ENCODE results near the gene DPYSL5. TPM values are rescaled to one million over a fixed set of nuclear protein-coding genes. Genes with fewer than 3 reads are reported as not detected.

The DPYSL5 gene
- polyA plus RNA-seq, 1 donor from 2014 or later, result 111 TPM

- Histone ChIP-seq H3K9ac (ENCODE audit: low read length) (no peak overlapping the region), H3K36me3 (ENCODE audit: insufficient read depth, low read length) (peaks cover 6% of the 10 kb centered on the region)
These were observed 52.9 kb downstream of the DPYSL5 start for GRCh38 chr2:26900831-26901321.

More at GRCh38 chr2:26900831-26901321, 52.9 kb downstream of the DPYSL5 start:
- Histone ChIP-seq H4K20me1 (ENCODE audit: insufficient read depth) (no peaks in the 10 kb centered on the region), H3K79me2 (replicated peaks; ENCODE audit: insufficient read depth, low read length) (peaks cover 25% of the 10 kb centered on the region), H3K4me2 (ENCODE audit: low read length) (no peak overlapping the region), H2AFZ (ENCODE audit: low read depth, low read length) (no peak overlapping the region), H3K9me2 (ENCODE audit: insufficient read depth, low read length) (no peaks in the 10 kb centered on the region), H3K27ac (ENCODE audit: low read length) (no peak overlapping the region), H3K4me3 (ENCODE audit: low read length) (no peak overlapping the region), H3K9me3 (ENCODE audit: low read length) (no peaks in the 10 kb centered on the region), H3F3A (ENCODE audit: insufficient read depth, low read length, poor library complexity, severe bottlenecking) (no peaks in the 10 kb centered on the region), H3K27me3 (ENCODE audit: insufficient read depth, low read depth, low read length) (no peaks in the 10 kb centered on the region)
- no peak for TF ChIP-seq REST (IDR thresholded peaks at IDR 0.05; ENCODE audit: borderline replicate concordance)
- TF ChIP-seq MXI1 (conservative IDR thresholded peaks at IDR 0.05; ENCODE audit: poor library complexity, severe bottlenecking), result no peak
- TF ChIP-seq EZH2 (IDR thresholded peaks at IDR 0.05; ENCODE audit: borderline replicate concordance, insufficient read depth, low read length, poor library complexity, severe bottlenecking), result no peak
- no peak for TF ChIP-seq POLR2AphosphoS5 (IDR thresholded peaks at IDR 0.05)
- no peak for TF ChIP-seq RAD21 (conservative IDR thresholded peaks at IDR 0.05)
- no peak for TF ChIP-seq TAF1 (IDR thresholded peaks at IDR 0.05; ENCODE audit: low read depth)
- TF ChIP-seq EP300 (conservative IDR thresholded peaks at IDR 0.05; ENCODE audit: poor library complexity, severe bottlenecking), result no peak
- TF ChIP-seq CTCF (IDR thresholded peaks at IDR 0.05; ENCODE audit: poor library complexity, severe bottlenecking), result no peak
- no peak for TF ChIP-seq SMC3 (conservative IDR thresholded peaks at IDR 0.05; ENCODE audit: poor library complexity)

Measured in neural cell (in vitro differentiated cells).